ENCODE data around the gene IFI30.
"Not testable (repeated sequence)": the region's sequence is repeated elsewhere in the genome, so short reads cannot be mapped to it uniquely, and the experiment has no call there.

Gene IFI30

DNA sequence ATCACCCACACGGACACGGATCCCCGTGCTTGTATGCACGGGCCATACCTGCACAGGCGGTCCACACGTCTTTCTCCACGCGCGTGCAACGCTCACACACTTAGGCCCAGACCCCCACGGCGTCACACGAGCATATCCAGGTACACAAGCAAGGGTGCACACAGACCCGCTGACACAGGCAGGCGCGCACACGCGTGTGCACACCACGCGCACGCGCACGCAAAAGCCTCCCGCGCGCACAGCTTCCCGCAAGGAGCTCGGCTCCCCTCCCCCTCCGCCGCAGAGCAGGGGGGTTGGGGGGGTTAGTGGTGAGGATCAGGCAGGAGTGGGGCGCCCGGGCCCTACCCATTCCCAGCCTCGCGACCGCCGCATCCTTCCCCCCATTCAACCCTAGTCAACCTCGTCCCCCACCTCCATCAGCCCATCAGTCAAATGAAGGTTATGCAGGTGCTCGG is 29.8 kb downstream of the IFI30 start:
- peak; percentile 17 for DNase-seq (ENCODE audit: low spot score)

GRCh38 chr19:18203863-18204393 is 30.3 kb downstream of the IFI30 start, which contains the start of gene RAB3A:
TSS of gene RAB3A (minus strand) at chr19:18204042. CDS start at chr19:18202740, 1,302 bp downstream.
- DNase-seq (ENCODE audit: low spot score), result peak; percentile 100

GRCh38 chr19:18204394-18205199 is 31.0 kb downstream of the IFI30 start:
- peak; percentile 29 for DNase-seq (ENCODE audit: low spot score)

DNA sequence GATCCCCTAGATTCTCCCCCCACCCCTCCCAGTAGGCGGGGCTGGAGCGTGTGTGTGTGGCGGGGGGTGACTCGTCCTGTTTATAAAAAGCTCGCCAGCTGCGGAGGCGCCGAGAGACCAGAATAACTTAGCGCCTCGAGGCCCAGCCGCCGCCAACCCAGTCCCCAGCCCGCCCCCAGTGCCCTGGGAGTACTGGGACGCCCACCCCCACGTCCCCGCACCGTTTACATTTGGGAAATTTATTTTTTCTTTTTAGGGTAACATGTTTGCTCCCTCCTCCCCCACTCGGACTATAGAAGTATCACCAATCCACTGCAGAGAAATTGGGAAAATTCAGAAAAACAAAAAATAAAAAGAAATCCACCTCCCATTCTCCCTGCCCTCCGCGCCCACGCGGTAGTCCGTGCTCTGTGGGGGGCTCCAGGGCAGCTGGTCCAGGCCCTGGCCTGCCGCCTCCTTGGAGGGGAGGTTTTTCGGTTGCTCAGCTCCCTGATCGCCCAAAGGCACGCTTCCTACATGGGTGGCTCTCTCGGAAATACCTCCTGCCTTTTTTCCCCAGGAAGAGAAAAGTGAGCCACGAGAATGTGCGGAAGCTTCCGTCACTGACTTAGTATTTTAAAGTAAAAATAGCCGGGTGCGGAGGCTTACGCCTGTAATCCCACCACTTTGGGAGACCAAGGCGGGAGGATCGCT is 31.7 kb downstream of the IFI30 start:
- DNase-seq (ENCODE audit: low spot score), result peak; percentile 36

DNA sequence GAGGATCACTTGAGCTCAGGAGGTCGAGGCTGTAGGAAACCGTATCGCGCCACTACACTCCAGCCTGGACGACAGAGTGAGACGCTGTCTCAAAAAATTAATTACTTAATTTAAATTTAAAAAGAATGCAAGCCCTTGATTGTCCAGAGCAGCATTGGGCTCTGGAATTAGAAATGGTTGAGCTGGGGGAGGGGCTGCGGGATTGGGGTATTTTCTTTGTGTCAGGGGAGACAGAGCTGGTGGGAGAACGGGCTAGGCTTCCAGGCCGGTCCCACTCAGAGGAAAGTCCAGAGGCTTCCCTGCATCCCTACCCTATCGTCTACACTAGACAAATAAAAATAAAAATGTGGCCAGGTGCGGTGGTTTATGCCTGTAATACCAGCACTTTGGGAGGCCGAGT is 32.4 kb downstream of the IFI30 start:
- no peak for DNase-seq (ENCODE audit: low spot score)

DNA sequence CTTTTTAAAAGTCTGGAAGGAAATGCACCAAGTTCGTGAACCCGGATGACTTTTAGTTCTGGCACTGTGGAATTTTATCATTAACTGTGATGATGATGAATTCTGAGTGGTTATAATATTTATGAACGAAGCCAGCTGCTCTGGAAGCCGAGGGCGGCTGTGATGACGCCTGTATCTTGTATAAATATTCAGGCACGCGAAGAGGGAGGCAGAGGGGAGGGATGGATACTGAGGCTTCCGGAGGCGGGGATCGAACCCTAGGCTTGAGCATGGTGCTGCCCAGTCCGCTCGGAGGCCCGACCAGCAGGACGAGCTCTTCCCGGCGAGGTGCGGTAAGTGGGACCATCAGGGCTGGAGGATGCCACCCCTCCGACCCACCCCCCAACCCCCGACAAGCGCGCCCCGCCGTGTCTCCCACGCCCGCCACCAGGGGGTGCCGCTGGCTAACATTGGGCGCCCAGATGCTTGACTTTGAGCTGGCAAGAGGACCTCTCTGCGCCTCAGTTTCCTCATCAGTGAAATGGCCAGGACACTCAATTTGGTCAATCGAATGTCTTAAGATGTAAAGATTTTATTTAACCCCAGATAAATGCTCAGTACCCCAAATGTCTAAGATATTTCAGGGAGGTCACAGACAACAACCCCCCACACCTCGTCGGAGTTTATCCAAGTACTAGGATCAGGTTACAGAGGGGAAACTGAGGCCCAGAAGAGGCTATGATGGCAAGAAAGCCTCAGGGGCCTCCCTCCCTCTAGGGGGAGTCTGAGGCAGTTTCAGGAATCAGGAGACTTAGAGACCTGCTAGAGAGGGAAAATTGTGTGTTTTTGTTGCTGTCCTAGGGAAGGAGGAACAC is 34.7 kb downstream of the IFI30 start:
- DNase-seq (ENCODE audit: low spot score), result peak; percentile 34

GRCh38 chr19:18209912-18210311 is 36.3 kb downstream of the IFI30 start:
- not testable (repeated sequence) for DNase-seq (ENCODE audit: low spot score)

DNA sequence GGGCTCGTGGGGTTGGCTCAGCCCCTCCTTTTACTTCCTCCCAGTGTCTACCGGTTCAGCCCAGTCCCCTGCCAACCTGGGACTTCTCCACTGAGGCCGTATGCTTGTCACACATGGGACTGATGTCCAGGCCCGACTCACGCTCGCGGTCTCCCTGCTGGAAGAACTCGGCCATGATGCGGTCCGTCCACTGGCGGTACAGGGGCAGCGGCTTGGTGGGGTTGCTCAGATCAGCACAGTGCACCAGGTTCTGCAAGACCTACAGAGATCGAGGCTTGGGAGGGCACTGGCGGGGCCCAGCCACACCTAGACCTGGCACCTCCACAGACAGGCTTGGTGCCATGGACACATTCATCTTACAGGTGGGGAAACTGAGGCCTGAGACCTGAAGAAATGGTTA is 38.1 kb downstream of the IFI30 start:
- DNase-seq (ENCODE audit: low spot score), result no peak

GRCh38 chr19:18214779-18215433 is 41.3 kb downstream of the IFI30 start:
- DNase-seq (ENCODE audit: low spot score), result no peak

- no peak for DNase-seq (ENCODE audit: low spot score)
These were observed 43.2 kb downstream of the IFI30 start for GRCh38 chr19:18216789-18217188.

GRCh38 chr19:18218159-18218558 is 44.5 kb downstream of the IFI30 start:
- no peak for DNase-seq (ENCODE audit: low spot score)

GRCh38 chr19:18218600-18218999 is 45.0 kb downstream of the IFI30 start:
- DNase-seq (ENCODE audit: low spot score), result no peak

DNA sequence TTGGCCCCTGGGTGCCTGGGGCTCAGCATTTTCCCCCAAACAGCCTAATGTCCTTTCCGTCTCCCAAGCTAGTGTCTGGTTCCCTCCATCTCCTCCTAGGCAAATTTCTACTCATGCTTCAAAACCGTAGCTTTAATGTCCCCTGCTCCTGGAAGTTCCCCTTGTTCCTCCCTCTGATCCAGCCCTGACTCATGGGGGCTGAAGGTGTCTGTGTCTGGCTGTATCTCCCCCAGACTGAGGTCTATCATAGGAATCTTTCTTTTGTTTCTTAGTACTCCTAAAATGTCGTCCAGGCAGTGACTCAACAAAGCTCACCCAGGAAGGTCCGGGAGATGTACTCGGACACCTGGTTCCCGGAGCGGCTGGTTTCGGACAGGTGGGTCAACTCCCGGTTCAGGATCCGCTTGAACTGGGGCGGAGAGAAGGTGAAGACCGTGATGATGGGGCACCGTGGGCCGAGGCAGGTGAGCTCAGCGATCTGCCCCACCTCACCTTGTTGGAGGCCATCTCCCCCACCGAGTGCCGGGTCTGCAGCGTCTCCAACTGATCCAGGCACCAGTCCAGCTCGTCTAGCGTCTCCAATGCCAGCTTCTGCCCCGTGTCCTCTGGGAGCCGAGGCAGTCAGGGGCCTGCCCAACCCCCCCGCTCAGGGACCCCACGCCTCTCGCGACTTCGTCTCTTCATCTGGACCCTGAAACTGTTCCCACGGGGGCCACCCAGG is 46.5 kb downstream of the IFI30 start:
- no peak for DNase-seq (ENCODE audit: low spot score)

DNA sequence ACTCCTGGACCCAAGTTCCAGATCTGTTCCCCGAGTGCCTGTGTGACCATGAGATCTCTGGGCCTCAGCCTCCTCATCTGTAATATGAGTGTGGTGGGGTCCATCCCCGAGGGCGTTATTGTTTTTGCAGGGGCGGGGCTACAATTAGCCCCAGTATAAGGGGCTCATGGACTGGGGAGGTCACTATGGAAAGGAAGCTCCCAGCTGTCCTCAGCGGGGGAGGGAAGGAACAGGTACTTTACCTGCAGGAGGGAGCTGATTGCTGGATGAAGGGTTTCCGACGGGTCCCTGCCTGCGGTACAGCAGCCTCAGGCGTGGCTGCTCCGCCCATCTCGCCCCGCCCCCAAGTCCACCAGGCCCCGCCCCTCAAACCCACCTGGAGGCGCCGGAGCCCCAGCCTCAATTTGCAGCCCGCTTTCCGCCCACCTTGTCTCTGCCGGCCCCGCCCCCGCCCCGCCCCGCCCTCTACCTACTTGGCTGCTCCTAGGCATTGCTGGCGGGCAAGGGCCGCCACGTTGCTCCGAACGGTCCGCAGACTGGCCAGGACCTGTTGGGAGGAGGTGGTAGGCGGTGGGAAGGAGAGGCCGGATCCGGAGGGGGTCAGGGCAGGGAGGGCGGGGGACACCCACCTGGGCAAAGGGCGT is 47.1 kb downstream of the IFI30 start:
- DNase-seq (ENCODE audit: low spot score), result no peak

DNA sequence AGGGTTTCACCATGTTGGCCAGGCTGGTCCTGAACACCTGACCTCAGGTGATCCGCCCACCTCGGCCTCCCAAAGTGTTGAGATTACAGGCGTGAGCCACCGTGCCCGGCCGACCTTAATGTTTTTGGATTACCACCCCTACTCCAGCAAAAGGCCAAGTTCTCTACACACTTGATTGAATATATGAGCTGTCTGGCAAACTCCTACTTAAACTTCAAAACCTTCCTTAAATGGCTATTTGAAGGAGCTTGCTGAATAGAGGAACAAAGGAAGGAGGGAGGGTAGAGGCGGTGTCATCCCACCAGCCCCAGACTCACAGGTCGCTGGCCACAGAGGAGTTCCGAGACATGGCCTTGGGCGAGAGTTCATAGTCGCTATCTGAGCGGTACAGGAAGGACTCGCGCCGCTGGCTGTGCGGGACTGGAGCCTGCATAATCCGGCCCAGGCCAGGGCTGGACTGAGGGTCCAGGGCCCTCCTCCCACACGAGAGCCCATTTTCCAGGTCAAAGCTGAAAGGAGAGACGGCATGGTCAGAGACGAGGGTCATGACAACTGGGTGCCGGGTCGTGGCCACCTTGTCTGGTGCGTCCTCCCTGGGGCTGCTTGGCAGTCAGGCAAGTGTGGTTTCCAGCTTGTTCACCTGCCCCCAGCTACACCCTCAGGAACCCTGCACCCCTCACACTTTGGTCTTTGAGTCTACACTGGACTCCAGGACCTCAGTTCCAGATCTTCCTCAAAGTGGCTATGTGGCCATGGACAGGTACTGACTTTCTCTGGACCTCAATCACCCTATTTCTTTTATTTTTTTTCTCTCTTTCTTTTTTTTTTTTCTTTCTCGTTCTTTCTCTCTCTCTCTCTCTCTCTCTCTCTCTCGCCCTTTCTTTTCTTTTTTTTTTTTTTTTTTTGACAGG is 48.5 kb downstream of the IFI30 start:
- DNase-seq (ENCODE audit: low spot score), result no peak

DNA sequence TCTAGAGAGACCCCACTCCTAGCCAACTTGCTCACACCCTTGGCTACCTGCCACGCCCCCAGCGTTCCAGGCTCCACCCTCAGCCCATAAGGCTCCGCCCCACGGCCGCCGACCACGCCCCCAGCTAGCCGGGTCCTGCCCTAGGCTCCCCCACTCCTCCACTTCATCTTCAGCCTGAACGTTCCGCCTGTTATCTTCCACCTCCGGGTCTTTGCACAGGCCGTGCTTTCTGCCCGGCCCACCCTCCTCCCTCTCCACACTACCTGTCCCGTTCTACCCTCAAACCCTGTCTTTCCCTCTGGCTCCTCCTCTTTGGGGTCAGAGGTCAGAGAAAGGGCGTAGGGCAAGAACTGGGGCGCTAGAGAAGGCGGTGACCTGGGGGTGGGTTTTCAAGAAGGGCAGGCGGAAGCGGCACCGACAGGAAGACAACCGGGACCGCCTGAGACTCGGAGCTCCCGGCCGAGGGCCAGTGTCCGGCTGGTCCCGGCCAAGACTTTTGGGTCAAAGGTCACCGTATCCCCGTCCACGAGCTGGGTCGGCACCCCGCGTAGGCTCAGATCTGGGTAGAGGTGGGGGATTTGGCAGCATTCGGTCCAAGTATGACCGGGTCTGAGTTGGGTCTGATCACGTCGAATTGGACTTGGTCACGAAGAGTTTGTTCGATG is 50.4 kb downstream of the IFI30 start:
- peak; percentile 48 for DNase-seq (ENCODE audit: low spot score)

DNA sequence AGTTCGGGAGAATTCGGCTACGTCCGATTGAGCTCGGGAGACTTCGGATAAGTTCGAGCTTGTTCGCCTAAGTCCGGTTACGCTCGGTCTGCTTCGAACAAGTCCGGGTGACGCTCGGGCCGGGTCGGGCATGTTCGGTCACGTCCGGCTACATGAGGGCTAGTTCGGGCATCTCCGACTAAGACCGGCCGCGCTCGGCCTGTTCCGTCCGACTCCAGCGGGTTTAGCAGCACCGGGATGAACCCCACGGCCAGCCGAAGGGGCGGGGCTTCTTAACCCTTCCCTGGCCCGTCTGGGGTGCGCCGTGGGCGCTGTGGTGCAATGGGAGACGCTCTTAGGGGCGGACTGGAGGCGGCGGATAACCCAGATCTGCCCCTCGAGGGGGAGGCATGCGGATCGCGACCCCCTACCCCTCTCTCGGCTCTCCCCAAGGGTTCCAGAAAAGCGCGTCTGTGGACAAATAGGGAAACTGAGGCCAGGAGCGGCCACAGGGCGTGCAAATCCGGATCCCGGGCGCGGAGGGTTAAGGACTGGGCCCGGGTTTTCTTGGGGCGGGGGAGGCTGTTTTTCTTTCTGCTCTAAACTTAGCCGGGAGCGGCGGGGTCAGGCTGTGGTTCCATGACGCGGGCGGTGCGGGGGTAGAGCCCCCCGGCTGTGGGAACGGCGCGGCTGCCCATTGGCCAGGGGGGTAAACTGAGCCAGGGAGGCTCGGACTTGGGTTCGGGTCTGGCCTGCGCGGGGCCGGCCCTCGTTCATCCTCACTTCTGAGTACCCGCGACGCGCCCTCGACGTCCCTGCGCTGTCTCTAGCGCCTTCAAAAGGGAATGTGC is 51.1 kb downstream of the IFI30 start:
- DNase-seq (ENCODE audit: low spot score), result peak; percentile 84

DNA sequence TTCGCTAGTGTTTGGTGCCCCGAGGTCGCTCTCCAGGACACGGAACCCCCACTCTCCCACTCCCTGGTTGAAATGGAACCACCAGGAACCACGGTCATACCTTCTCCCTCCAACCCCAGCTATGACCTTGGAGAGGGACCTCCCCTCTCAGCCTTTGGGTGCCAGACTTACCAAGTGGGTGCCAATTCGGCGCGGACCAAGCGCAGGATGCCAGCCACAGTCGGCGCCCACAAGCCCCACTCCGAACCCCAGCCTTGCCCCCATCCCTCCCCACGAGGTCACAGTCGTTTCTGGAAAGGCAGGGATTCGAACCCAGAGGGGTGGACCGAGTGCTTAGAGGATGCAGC is 51.7 kb downstream of the IFI30 start:
- DNase-seq (ENCODE audit: low spot score), result no peak
